Activated naive CD4-positive, alpha-beta T cell treated with anti-CD3 and anti-CD28 coated beads, Interleukin-2, amount 10 ng/mL, durations not matched to agents 7 days and 5 days (primary cell): ENCODE data around the gene UNC119B.

Experiments used
- CTCF ChIA-PET: fragments of 350-600 bp; sonication (Branson Sonifier 250); formaldehyde crosslinking; loops from one replicate; lab custom pipeline; 2021; ENCODE audit warnings: antibody characterized with exemption; lab: Charles Lee
- DNase-seq: peaks from one replicate; pipeline ENCODE4 v3.0.0-alpha.2; 2020
- H3K27ac Mint-ChIP-seq: one replicate; pipeline ENCODE4 v1.8.0; 2021; ENCODE audit warnings: mild to moderate bottlenecking, moderate library complexity, mixed read lengths
- H3K27me3 Mint-ChIP-seq: one replicate; pipeline ENCODE4 v1.8.0; 2021; ENCODE audit warnings: mild to moderate bottlenecking, mixed read lengths
- H3K36me3 Mint-ChIP-seq: one replicate; pipeline ENCODE4 v1.8.0; 2021; ENCODE audit warnings: mixed read lengths
- H3K4me1 Mint-ChIP-seq: one replicate; pipeline ENCODE4 v1.8.0; 2021; ENCODE audit warnings: mixed read lengths
- H3K4me3 Mint-ChIP-seq: one replicate; pipeline ENCODE4 v1.8.0; 2021; ENCODE audit warnings: mild to moderate bottlenecking, moderate library complexity, mixed read lengths
- H3K9me3 Mint-ChIP-seq: one replicate; pipeline ENCODE4 v1.8.0; 2021; ENCODE audit warnings: mixed read lengths

Gene UNC119B

DNA sequence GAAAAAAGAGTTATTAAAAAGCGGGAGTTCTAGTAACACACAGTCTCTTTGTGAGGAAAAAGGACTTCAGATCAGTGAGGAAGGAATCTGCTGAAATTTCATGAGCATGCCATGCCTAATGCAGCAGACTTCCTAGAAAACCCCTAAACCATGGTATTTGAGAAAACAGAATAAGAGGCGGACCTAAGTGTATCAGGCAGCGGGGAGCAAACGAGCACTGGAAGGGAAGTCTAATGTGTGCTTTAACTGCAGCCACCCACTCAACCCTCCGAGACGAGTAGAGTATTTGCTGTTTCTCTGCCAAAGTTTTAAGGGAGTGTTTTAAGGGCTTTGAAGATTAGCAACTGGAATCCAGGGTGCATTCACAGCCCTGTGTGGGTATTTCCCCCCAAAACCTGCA, 51.8 kb downstream of the UNC119B start:
- H3K36me3 Mint-ChIP-seq = peaks cover 16% of the 10 kb centered on the region
- H3K27ac Mint-ChIP-seq = peak overlapping the region; percentile 90

GRCh38 chr12:120763250-120763649, 53.0 kb downstream of the UNC119B start:
- Mint-ChIP-seq H3K9me3 (no peaks in the 10 kb centered on the region), H3K27ac (no peak overlapping the region), H3K36me3 (peaks cover 20% of the 10 kb centered on the region), H3K4me1 (peaks cover 23% of the 10 kb centered on the region), H3K4me3 (no peak overlapping the region), H3K27me3 (no peaks in the 10 kb centered on the region)
- CTCF ChIA-PET = interaction anchor here (1.3 kb wide), 1 partner anchor 116 kb away, joined by 3 read pairs; no protein-coding TSS in a partner anchor
- DNase-seq = no peak

More for the DNA sequence above, 51.8 kb downstream of the UNC119B start:
- CTCF ChIA-PET = interaction anchor here (1.1 to 1.3 kb wide), 2 partner anchors 83 to 115 kb away, joined by 3 read pairs; no protein-coding TSS in a partner anchor
- no peak for DNase-seq
- no peaks in the 10 kb centered on the region for H3K9me3 Mint-ChIP-seq
- peaks cover 23% of the 10 kb centered on the region for H3K4me1 Mint-ChIP-seq
- no peaks in the 10 kb centered on the region for H3K27me3 Mint-ChIP-seq
- H3K4me3 Mint-ChIP-seq = no peak overlapping the region

DNA sequence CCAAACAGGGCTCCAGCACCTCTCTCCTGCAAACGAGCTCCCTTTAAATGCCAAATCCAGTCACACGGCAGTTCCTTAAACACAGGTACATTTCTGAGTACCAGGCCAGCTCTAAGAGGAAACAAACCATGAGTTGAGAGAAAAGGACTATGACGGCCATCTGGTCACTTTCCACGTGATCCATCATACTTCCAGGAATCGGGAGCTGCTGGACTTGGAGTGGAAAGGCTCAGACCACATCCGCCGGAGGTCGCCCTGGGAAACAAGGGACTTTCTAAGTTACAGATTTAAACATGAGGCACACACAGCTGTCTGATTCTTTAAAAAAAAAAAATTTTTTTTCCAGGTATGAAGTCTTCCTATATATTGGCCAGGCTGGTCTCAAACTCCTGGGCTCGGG, 54.6 kb downstream of the UNC119B start:
- Mint-ChIP-seq H3K9me3 (no peaks in the 10 kb centered on the region), H3K27ac (no peak overlapping the region), H3K4me3 (no peak overlapping the region), H3K36me3 (peaks cover 22% of the 10 kb centered on the region), H3K4me1 (peaks cover 16% of the 10 kb centered on the region), H3K27me3 (no peaks in the 10 kb centered on the region)
- CTCF ChIA-PET = interaction anchor here (1.3 kb wide), 1 partner anchor 116 kb away, joined by 3 read pairs; no protein-coding TSS in a partner anchor
- no peak for DNase-seq

- no peak overlapping the region for H3K4me3 Mint-ChIP-seq
- no peak overlapping the region for H3K27ac Mint-ChIP-seq
Observed at GRCh38 chr12:120766566-120766965, 56.3 kb downstream of the UNC119B start.

GRCh38 chr12:120767071-120768024, 57.1 kb downstream of the UNC119B start:
- H3K4me1 Mint-ChIP-seq = peaks cover 4% of the 10 kb centered on the region
- CTCF ChIA-PET = interaction anchor here (0.6 kb wide), 1 partner anchor 19 kb away, joined by 3 read pairs; no protein-coding TSS in a partner anchor
- no peaks in the 10 kb centered on the region for H3K9me3 Mint-ChIP-seq
- no peaks in the 10 kb centered on the region for H3K27me3 Mint-ChIP-seq
- no peak overlapping the region for H3K4me3 Mint-ChIP-seq
- peaks cover 33% of the 10 kb centered on the region for H3K36me3 Mint-ChIP-seq
- H3K27ac Mint-ChIP-seq = no peak overlapping the region
- no peak for DNase-seq

More at GRCh38 chr12:120766566-120766965, 56.3 kb downstream of the UNC119B start:
- no peaks in the 10 kb centered on the region for H3K27me3 Mint-ChIP-seq
- H3K4me1 Mint-ChIP-seq = peaks cover 10% of the 10 kb centered on the region
- CTCF ChIA-PET = interaction anchor here (0.6 kb wide), 2 partner anchors 18 to 140 kb away, joined by 3 read pairs; no protein-coding TSS in a partner anchor
- H3K36me3 Mint-ChIP-seq = peaks cover 30% of the 10 kb centered on the region
- H3K9me3 Mint-ChIP-seq = no peaks in the 10 kb centered on the region
- DNase-seq = no peak

GRCh38 chr12:120771097-120771496, 60.8 kb downstream of the UNC119B start:
- Mint-ChIP-seq H3K36me3 (peaks cover 39% of the 10 kb centered on the region), H3K4me1 (peaks cover 11% of the 10 kb centered on the region), H3K9me3 (no peaks in the 10 kb centered on the region)

More at GRCh38 chr12:120771097-120771496, 60.8 kb downstream of the UNC119B start:
- DNase-seq = no peak
- Mint-ChIP-seq H3K27me3 (no peaks in the 10 kb centered on the region), H3K27ac (no peak overlapping the region), H3K4me3 (no peak overlapping the region)
- CTCF ChIA-PET = interaction anchor here (1.2 kb wide), 1 partner anchor 125 kb away, joined by 3 read pairs; no protein-coding TSS in a partner anchor
